ENCODE measurements around the gene PARVB.

Gene PARVB

GRCh38 chr22:44063462-44064371 is 39.6 kb downstream of the PARVB start:
- DNase-seq: no peak

- no peak for DNase-seq
Measured at GRCh38 chr22:44067033-44067432, 42.9 kb downstream of the PARVB start.

- no peak for DNase-seq
Measured at GRCh38 chr22:44067901-44068300, 43.8 kb downstream of the PARVB start.

GRCh38 chr22:44068422-44069191 is 44.5 kb downstream of the PARVB start:
- DNase-seq: no peak

- DNase-seq: no peak
Measured at GRCh38 chr22:44070029-44070428, 45.9 kb downstream of the PARVB start.

GRCh38 chr22:44071781-44072326 is 47.8 kb downstream of the PARVB start:
- no peak for DNase-seq

- DNase-seq: no peak
Measured at GRCh38 chr22:44074337-44074984, 50.4 kb downstream of the PARVB start.

- no peak for DNase-seq
Measured at GRCh38 chr22:44075022-44075421, 50.9 kb downstream of the PARVB start.

- DNase-seq: no peak
Measured at GRCh38 chr22:44075670-44076069, 51.6 kb downstream of the PARVB start.

- DNase-seq: no peak
Measured at GRCh38 chr22:44076825-44077224, 52.7 kb downstream of the PARVB start.

- peak; percentile 59 for DNase-seq
Measured at GRCh38 chr22:44080936-44081861, 57.1 kb downstream of the PARVB start.

GRCh38 chr22:44082801-44083200 is 58.7 kb downstream of the PARVB start:
- no peak for DNase-seq

GRCh38 chr22:44084044-44084772 is 60.1 kb downstream of the PARVB start:
- no peak for DNase-seq

GRCh38 chr22:44085743-44086270 is 61.7 kb downstream of the PARVB start:
- no peak for DNase-seq

- DNase-seq: no peak
Measured at GRCh38 chr22:44086271-44087088, 62.4 kb downstream of the PARVB start.

- DNase-seq: no peak
Measured at GRCh38 chr22:44087089-44087430, 63.0 kb downstream of the PARVB start.

- no peak for DNase-seq
Measured at GRCh38 chr22:44088976-44089570, 65.0 kb downstream of the PARVB start.

GRCh38 chr22:44089717-44090570 is 65.8 kb downstream of the PARVB start:
- no peak for DNase-seq

- no peak for DNase-seq
Measured at GRCh38 chr22:44090571-44090905, 66.4 kb downstream of the PARVB start.

Measured in activated T-cell treated with anti-CD3 and anti-CD28 coated beads for 4 hours (primary cell).